Measurements from ENCODE around the gene COMMD10.

The COMMD10 gene

DNA sequence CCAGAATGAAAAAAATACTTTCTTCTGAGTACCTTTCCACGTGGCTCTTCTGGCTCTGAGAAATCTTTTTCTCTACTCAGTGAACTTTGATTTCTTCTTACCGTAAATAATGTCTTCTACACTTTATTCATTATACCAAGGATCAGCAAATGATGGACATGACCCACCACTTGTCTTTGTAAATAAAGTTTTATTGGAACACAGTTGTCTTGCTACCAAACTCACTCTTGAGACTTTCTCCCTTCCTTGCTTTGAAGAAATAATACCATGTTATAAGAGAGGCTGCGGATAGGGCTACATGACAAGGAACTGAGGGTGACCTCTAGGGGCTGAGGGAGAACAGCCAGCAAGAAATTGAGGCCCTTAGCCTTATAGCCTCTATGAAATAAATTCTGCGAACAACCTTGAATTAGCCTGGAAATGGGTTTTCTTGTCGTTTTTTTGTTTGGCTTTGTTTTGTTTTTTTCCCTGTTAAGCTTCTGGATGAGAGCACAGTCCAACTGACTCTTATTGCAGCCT is 212.5 kb downstream of the COMMD10 start:
- TF ChIP-seq, protein P1, sequence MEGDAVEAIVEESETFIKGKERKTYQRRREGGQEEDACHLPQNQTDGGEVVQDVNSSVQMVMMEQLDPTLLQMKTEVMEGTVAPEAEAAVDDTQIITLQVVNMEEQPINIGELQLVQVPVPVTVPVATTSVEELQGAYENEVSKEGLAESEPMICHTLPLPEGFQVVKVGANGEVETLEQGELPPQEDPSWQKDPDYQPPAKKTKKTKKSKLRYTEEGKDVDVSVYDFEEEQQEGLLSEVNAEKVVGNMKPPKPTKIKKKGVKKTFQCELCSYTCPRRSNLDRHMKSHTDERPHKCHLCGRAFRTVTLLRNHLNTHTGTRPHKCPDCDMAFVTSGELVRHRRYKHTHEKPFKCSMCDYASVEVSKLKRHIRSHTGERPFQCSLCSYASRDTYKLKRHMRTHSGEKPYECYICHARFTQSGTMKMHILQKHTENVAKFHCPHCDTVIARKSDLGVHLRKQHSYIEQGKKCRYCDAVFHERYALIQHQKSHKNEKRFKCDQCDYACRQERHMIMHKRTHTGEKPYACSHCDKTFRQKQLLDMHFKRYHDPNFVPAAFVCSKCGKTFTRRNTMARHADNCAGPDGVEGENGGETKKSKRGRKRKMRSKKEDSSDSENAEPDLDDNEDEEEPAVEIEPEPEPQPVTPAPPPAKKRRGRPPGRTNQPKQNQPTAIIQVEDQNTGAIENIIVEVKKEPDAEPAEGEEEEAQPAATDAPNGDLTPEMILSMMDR (IDR thresholded peaks at IDR 0.05; ENCODE audit: borderline replicate concordance, insufficient read depth, low read depth, low read length) = no peak
- H3K4me3 ChIP-seq (ENCODE audit: low read depth, low read length) = no peak overlapping the region

DNA sequence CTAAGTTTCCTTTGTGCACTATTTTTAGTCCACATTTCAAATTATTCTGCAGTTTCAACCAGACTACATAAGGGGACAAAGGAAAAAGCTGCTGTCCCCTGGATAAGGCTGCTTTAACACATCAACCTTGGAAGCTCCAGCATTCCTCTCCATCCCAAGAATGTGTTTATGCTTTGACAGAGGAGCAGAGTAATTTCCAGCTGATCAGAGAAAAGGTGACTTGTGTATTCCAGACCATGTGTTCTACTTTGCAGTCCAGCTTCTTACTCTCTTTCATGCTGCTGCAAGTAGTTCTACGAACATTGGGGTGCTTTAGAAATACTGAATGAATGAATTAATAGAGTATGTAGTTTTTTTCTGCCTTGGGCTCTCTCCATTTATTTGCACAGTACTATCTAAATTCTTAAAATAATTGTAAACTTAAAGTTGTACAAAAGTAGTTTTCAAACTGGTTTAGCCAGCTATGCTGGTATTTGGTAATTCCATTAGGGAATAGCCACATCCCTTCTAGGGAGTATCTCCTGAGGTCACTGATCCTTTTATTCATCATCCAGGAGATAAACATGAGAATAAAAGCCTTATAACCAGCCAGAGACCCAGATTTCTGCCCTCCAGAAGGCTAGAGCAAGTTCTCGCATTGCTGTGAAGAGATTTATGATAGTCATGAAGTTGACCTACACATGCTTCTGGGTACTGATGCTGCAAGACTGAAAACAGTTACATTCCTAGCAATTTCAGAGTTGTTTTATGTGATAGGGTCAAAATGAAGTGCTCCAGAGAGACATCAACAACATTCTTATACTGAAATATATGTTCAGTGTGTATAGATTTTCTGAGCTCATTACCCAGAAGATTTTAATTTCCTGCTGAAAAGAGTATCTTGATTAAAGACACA is 215.2 kb downstream of the COMMD10 start:
- TF ChIP-seq, protein P1 (IDR thresholded peaks at IDR 0.05; ENCODE audit: borderline replicate concordance, insufficient read depth, low read depth, low read length) = no peak
- no peak overlapping the region for H3K4me3 ChIP-seq (ENCODE audit: low read depth, low read length)

DNA sequence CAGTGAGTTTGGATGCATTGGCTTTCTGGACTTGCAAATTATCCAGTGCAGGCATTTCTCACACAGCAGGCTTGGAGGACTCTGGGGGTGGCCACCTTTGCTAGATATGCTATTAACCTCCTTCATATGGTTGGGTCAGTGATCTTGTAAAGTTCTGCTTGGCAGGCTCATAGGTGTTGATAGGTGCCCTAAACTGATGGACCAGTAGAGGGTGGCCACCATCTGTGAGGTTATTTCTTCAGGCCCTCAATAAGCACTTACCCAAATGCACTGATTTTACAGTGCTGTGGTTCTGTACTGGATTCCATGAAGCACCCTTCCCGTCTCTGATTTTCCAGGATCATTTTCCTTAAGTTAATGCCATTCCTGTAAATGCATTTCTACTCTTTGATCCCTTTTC is 216.3 kb downstream of the COMMD10 start:
- no peak overlapping the region for H3K4me3 ChIP-seq (ENCODE audit: low read depth, low read length)
- TF ChIP-seq, protein P1 (IDR thresholded peaks at IDR 0.05; ENCODE audit: borderline replicate concordance, insufficient read depth, low read depth, low read length) = no peak

DNA sequence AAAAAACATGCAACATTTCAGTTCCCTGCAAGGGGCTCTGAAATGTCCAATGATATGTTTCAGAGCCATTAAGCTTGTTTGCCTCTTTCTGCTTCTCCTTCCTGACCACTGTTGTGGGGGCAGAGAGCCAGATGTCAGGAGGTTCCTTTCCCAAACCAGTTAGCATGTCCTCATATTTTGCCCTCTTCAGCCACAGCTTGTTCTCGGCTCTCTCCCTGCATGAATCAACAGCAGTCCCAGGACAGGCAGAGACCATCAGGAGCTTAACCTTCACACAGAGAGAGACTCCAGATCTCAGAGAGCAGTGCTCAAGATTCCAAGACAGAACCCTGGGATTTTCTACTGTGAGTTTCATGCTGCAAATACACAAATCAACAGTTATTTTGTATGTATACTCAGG is 218.5 kb downstream of the COMMD10 start:
- TF ChIP-seq, protein P1 (IDR thresholded peaks at IDR 0.05; ENCODE audit: borderline replicate concordance, insufficient read depth, low read depth, low read length) = no peak
- no peak overlapping the region for H3K4me3 ChIP-seq (ENCODE audit: low read depth, low read length)

DNA sequence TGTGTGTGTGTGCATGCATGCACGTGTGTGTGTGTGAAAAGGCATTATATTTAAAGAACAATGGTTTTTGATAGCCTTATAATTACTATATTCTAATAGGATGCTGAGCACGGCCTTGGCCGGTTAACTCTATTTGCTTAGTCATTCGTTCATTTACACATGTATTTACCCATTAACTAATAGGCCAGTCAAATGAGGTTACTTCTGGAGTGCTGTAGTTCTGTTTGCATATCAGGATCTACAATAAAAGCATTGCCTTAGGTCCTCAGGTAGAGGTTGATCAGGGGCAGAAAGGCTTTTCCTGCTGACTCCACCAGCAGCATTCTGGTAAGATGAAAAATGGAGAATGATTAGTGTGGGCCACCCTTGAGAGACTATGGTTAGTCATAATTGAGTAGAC is 219.0 kb downstream of the COMMD10 start:
- no peak overlapping the region for H3K4me3 ChIP-seq (ENCODE audit: low read depth, low read length)

DNA sequence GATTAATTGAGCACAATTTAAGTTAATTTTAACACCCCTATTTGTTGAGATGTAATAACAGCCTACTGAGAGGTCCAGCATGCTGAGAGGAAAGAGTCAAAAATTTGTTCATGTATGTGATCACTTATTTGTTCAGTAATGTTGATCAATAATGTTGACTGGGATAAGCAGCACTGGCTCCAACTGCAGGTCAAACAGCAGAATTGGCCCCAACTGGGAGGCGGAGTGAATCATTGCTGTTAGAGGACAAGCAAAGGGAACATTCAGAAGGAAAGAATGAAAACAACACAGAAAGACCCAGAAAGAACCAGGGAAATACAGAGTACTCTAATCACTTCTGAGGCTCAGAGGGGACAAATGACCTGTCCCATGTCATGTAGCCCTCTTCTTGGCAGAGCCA is 221.1 kb downstream of the COMMD10 start:
- H3K4me3 ChIP-seq (ENCODE audit: low read depth, low read length) = no peak overlapping the region
- TF ChIP-seq, protein P1 (IDR thresholded peaks at IDR 0.05; ENCODE audit: borderline replicate concordance, insufficient read depth, low read depth, low read length) = no peak

More for the DNA sequence above, 219.0 kb downstream of the COMMD10 start:
- TF ChIP-seq, protein P1 (IDR thresholded peaks at IDR 0.05; ENCODE audit: borderline replicate concordance, insufficient read depth, low read depth, low read length) = no peak

DNA sequence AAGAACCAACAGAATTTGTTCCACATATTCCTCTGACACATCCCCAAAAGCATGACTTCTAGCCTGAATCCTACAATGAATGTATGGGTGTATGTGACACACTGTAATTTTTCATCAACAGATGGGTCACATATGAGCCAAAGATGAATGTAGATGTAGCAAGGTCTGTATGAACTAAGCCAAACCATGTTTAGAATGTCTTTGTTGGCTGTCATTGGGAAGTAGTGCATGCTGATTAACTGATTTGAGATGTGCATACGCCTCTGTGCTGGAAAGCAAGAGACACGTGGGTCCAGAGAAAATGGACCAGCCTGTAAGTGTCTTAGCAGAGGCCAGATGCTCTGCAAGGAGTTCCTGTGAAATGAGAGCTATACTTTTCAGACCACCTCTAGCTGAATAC is 222.0 kb downstream of the COMMD10 start:
- TF ChIP-seq, protein P1 (IDR thresholded peaks at IDR 0.05; ENCODE audit: borderline replicate concordance, insufficient read depth, low read depth, low read length) = no peak
- no peak overlapping the region for H3K4me3 ChIP-seq (ENCODE audit: low read depth, low read length)
